Measurements from ENCODE around the gene MBTPS1. TPM values are rescaled to one million over a fixed set of nuclear protein-coding genes. Genes with fewer than 3 reads are reported as not detected.
"Not testable (repeated sequence)": the region's sequence is repeated elsewhere in the genome, so short reads cannot be mapped to it uniquely, and the experiment has no call there.

The MBTPS1 gene
- total and polyA plus RNA-seq, 9 of the 15 experiments (the other 6 are each of a cell fraction or from before 2014, with no cell fraction given), result 2.8 to 57.6 (median 43.8) TPM

DNA sequence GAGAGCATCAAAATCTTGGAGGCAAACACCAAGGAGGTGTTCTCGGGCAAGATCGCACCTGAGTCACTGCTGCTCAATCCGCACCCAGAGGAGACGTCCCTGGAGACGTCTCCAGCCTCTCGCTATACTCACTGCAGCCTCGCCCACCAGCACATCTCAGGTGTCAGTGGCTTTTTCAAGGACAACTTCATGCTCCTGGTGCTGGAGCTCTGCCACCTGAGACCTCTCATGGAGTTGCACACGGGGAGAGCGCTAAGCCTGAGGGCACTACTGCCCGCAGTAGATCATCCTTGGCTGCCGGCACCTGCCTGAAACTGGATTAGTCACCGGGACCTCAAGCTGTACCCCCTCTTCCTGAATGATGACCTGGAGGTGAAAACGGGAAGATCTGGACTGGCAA is 2.6 kb upstream of the MBTPS1 start:
- Histone ChIP-seq H3K9me1 (ENCODE audit: control insufficient read depth, insufficient read depth, low read length) (no peaks in the 10 kb centered on the region), H3K9me3 (replicated peaks; ENCODE audit: control insufficient read depth, insufficient read depth, low read depth, low read length) (no peaks in the 10 kb centered on the region), H3K4me1 (replicated peaks in 1 of 2; ENCODE audit: control insufficient read depth in 2 of 2, insufficient read depth in 2 of 2, low read length in 2 of 2) (peaks cover 9 to 23% of the 10 kb centered on the region in 2 experiments; a peak in 3 of 5 replicates), H4K20me1 (replicated peaks; ENCODE audit: control insufficient read depth, insufficient read depth, low read length) (no peaks in the 10 kb centered on the region), H3K79me2 (ENCODE audit: control insufficient read depth, insufficient read depth, low read length) (peaks cover 28% of the 10 kb centered on the region), H2AFZ (ENCODE audit: low read depth, low read length) (no peak overlapping the region), H3K36me3 (ENCODE audit: control insufficient read depth, insufficient read depth, low read length) (peaks cover 19% of the 10 kb centered on the region; the same call in 2 of the 3 replicates), H3K4me2 (ENCODE audit: insufficient read depth, low read length) (no peak overlapping the region), H3K9ac (ENCODE audit: insufficient read depth in 1 of 2, low read depth in 2 of 2, low read length in 2 of 2) (0 out of 4 replicates have a peak overlapping the region, but pooled peaks of 1 of the 2 experiments have one; percentile 42), H3K27me3 (ENCODE audit: control insufficient read depth in 2 of 2, insufficient read depth in 2 of 2, low read length in 2 of 2) (no peaks in the 10 kb centered on the region), H3K27ac (ENCODE audit: extremely low read depth, low read depth, low read length) (no peak overlapping the region), H3K4me3 (no peak overlapping the region)
- peak; percentile 35; the same call in 1 of the 2 replicates for TF ChIP-seq POLR2G (IDR thresholded peaks at IDR 0.05; ENCODE audit: low read depth, low read length)
- TF ChIP-seq ZNF717 (CRISPR knock-in tag; IDR thresholded peaks at IDR 0.05), result no peak
- TF ChIP-seq, protein P1, sequence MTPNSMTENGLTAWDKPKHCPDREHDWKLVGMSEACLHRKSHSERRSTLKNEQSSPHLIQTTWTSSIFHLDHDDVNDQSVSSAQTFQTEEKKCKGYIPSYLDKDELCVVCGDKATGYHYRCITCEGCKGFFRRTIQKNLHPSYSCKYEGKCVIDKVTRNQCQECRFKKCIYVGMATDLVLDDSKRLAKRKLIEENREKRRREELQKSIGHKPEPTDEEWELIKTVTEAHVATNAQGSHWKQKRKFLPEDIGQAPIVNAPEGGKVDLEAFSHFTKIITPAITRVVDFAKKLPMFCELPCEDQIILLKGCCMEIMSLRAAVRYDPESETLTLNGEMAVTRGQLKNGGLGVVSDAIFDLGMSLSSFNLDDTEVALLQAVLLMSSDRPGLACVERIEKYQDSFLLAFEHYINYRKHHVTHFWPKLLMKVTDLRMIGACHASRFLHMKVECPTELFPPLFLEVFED (CRISPR knock-in tag; conservative IDR thresholded peaks at IDR 0.05), result no peak
- in situ Hi-C loops (cut with MboI) (no loop called here), intact Hi-C loops (cut with micrococcal nuclease) (no loop called here)
- ATAC-seq (no peak), DNase-seq (ENCODE audit: extremely low read depth in 1 of 4, low spot score in 3 of 4) (no peak), FAIRE-seq (no peak)
- CTCF ChIA-PET (ENCODE audit: low intra/inter-chr PET ratio), result no interaction called here
- 67% methylated on average over 13 of the region's 13 CpGs for WGBS (ENCODE audit: insufficient coverage, low coverage, missing lambda C conversion rate)
- BruUV-seq (replicated peaks), result no TSS peak
- POLR2A ChIA-PET, result interaction anchor here (0.9 to 10.0 kb wide), 6 partner anchors 16 to 109 kb away, joined by 3 to 145 read pairs (median 4); no protein-coding TSS in a partner anchor

DNA sequence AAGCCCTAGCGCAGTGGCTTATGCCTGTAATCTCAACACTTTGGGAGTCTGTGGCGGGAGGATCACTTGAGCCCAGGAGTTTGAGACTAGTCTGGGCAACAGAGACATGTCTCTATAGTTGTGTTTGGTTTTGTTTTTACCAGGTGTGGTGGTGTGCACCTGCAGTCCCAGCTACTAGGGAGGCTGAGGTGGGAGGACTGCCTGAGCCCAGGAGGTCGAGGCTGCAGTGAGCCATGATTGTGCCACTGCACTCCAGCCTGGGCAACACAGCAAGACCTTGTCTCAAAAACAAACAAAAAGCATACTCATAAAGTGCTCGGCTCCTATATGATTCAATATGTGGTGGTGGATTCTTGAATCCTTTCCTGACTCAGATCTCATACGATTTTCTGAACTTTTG is 1.6 kb upstream of the MBTPS1 start:
- H3K36me3 ChIP-seq (ENCODE audit: control insufficient read depth, insufficient read depth, low read length), result peaks cover 12% of the 10 kb centered on the region; the same call in 2 of the 3 replicates
- H3K4me3 ChIP-seq; H3K27me3 ChIP-seq (ENCODE audit: control insufficient read depth in 2 of 2, insufficient read depth in 2 of 2, low read length in 2 of 2); H3K9me1 ChIP-seq (ENCODE audit: control insufficient read depth, insufficient read depth, low read length); FAIRE-seq; CTCF ChIA-PET (ENCODE audit: low intra/inter-chr PET ratio); DNase-seq (ENCODE audit: extremely low read depth in 1 of 4, low spot score in 3 of 4); H4K20me1 ChIP-seq (replicated peaks; ENCODE audit: control insufficient read depth, insufficient read depth, low read length); BruUV-seq (replicated peaks); H3K4me2 ChIP-seq (ENCODE audit: insufficient read depth, low read length); H3K9ac ChIP-seq (ENCODE audit: insufficient read depth in 1 of 2, low read depth in 2 of 2, low read length in 2 of 2); H3K27ac ChIP-seq (ENCODE audit: extremely low read depth, low read depth, low read length); intact Hi-C loops (cut with micrococcal nuclease); in situ Hi-C loops (cut with MboI); ATAC-seq; H2AFZ ChIP-seq (ENCODE audit: low read depth, low read length); H3K9me3 ChIP-seq (replicated peaks; ENCODE audit: control insufficient read depth, insufficient read depth, low read depth, low read length): not testable (repeated sequence)
- peaks cover 37% of the 10 kb centered on the region for H3K79me2 ChIP-seq (ENCODE audit: control insufficient read depth, insufficient read depth, low read length)
- 0 out of 2 replicates have a peak, but pooled peaks have one; percentile 44 for TF ChIP-seq SLC30A9 (CRISPR knock-in tag; IDR thresholded peaks at IDR 0.05)
- TF ChIP-seq, protein P2, sequence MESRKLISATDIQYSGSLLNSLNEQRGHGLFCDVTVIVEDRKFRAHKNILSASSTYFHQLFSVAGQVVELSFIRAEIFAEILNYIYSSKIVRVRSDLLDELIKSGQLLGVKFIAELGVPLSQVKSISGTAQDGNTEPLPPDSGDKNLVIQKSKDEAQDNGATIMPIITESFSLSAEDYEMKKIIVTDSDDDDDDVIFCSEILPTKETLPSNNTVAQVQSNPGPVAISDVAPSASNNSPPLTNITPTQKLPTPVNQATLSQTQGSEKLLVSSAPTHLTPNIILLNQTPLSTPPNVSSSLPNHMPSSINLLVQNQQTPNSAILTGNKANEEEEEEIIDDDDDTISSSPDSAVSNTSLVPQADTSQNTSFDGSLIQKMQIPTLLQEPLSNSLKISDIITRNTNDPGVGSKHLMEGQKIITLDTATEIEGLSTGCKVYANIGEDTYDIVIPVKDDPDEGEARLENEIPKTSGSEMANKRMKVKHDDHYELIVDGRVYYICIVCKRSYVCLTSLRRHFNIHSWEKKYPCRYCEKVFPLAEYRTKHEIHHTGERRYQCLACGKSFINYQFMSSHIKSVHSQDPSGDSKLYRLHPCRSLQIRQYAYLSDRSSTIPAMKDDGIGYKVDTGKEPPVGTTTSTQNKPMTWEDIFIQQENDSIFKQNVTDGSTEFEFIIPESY (CRISPR knock-in tag; IDR thresholded peaks at IDR 0.05), result peak; percentile 51
- 0 out of 2 replicates have a peak, but pooled peaks have one; percentile 26 for TF ChIP-seq ZNF263 (CRISPR knock-in tag; IDR thresholded peaks at IDR 0.05; ENCODE audit: borderline replicate concordance)
- POLR2A ChIA-PET, result interaction anchor here (0.6 to 10.0 kb wide), 7 partner anchors 11 to 773 kb away, joined by 3 to 145 read pairs (median 3); no protein-coding TSS in a partner anchor
- H3K4me1 ChIP-seq (replicated peaks in 1 of 2; ENCODE audit: control insufficient read depth in 2 of 2, insufficient read depth in 2 of 2, low read length in 2 of 2), result peaks cover 9 to 27% of the 10 kb centered on the region in 2 experiments; a peak in 3 of 5 replicates
- WGBS (ENCODE audit: insufficient coverage, low coverage, missing lambda C conversion rate), result 88% methylated on average over 5 of the region's 5 CpGs
